Measurements from ENCODE around the gene ZNF878. TPM values are rescaled to one million over a fixed set of nuclear protein-coding genes. Genes with fewer than 3 reads are reported as not detected.

The ZNF878 gene
- total and polyA plus RNA-seq, 2 of the 13 experiments (the other 11 are each of a cell fraction or from before 2014, with no cell fraction given), result 0.46 to 5.2 TPM

- peak; percentile 88 for TF ChIP-seq PHF21A (CRISPR knock-in tag; IDR thresholded peaks at IDR 0.05)
- peak; percentile 73 for TF ChIP-seq ZBTB25 (CRISPR knock-in tag; IDR thresholded peaks at IDR 0.05)
- no peak for TF ChIP-seq JUNB (CRISPR knock-in tag; IDR thresholded peaks at IDR 0.05; ENCODE audit: borderline replicate concordance)
- TF ChIP-seq ZNF441 (CRISPR knock-in tag; IDR thresholded peaks at IDR 0.05; ENCODE audit: borderline replicate concordance), result peak; percentile 78; the same call in 1 of the 2 replicates
- TF ChIP-seq ATF6 (CRISPR knock-in tag; conservative IDR thresholded peaks at IDR 0.05), result 0 out of 2 replicates have a peak, but pooled peaks have one; percentile 28
- TF ChIP-seq ZNF672 (CRISPR knock-in tag; IDR thresholded peaks at IDR 0.05), result no peak
- TF ChIP-seq HNF4A (CRISPR knock-in tag; IDR thresholded peaks at IDR 0.05), result no peak
- TF ChIP-seq ZNF780A (CRISPR knock-in tag; IDR thresholded peaks at IDR 0.05), result no peak
- TF ChIP-seq MEIS1 (CRISPR knock-in tag; IDR thresholded peaks at IDR 0.05; ENCODE audit: borderline replicate concordance), result no peak
- peak; percentile 61; the same call in 1 of the 2 replicates for TF ChIP-seq TGIF2 (CRISPR knock-in tag; IDR thresholded peaks at IDR 0.05)
- TF ChIP-seq DBP (CRISPR knock-in tag; IDR thresholded peaks at IDR 0.05; ENCODE audit: not compliant biosample characterization), result peak; percentile 47
- no peak for TF ChIP-seq MAFK (conservative IDR thresholded peaks at IDR 0.05 in 1 of 2, IDR thresholded peaks at IDR 0.05 in 1 of 2; ENCODE audit: low read length in 2 of 2)
- no peak; the same call in 1 of the 2 replicates for TF ChIP-seq ZNF777 (CRISPR knock-in tag; IDR thresholded peaks at IDR 0.05)
- peak; percentile 84; the same call in 1 of the 2 replicates for TF ChIP-seq ZFP82 (CRISPR knock-in tag; IDR thresholded peaks at IDR 0.05; ENCODE audit: borderline replicate concordance)
- peak; percentile 74 for TF ChIP-seq RXRB (CRISPR knock-in tag; IDR thresholded peaks at IDR 0.05; ENCODE audit: borderline replicate concordance)
- no peak for TF ChIP-seq TERF1 (CRISPR knock-in tag; IDR thresholded peaks at IDR 0.05)
- peak; percentile 66; the same call in 1 of the 2 replicates for TF ChIP-seq ZNF431 (CRISPR knock-in tag; IDR thresholded peaks at IDR 0.05; ENCODE audit: borderline replicate concordance, low read depth)
- peak; percentile 21; the same call in 1 of the 2 replicates for TF ChIP-seq MTA1 (CRISPR knock-in tag; IDR thresholded peaks at IDR 0.05; ENCODE audit: borderline replicate concordance)
- TF ChIP-seq ZNF616 (CRISPR knock-in tag; IDR thresholded peaks at IDR 0.05; ENCODE audit: low read depth), result no peak
- no peak; the same call in 1 of the 2 replicates for TF ChIP-seq KAT7 (CRISPR knock-in tag; IDR thresholded peaks at IDR 0.05; ENCODE audit: borderline replicate concordance)
- no peak for TF ChIP-seq SP2 (CRISPR knock-in tag; IDR thresholded peaks at IDR 0.05)
- TF ChIP-seq ZNF430 (CRISPR knock-in tag; IDR thresholded peaks at IDR 0.05), result peak; percentile 82
- TF ChIP-seq DPF2 (CRISPR knock-in tag; IDR thresholded peaks at IDR 0.05; ENCODE audit: borderline replicate concordance, low read depth), result no peak
Measured at GRCh38 chr19:12052497-12053169, at the start of gene ZNF878 (continued).
